Measurements from ENCODE around the gene LYZL2.

LYZL2 gene

GRCh38 chr10:30589441-30589840 is 40.1 kb downstream of the LYZL2 start:
- TF ChIP-seq CTCF (IDR thresholded peaks at IDR 0.05; ENCODE audit: insufficient read depth, missing control alignments), result no peak
- DNase-seq (ENCODE audit: insufficient read length, low spot score), result no peak
- no peak for FAIRE-seq

DNA sequence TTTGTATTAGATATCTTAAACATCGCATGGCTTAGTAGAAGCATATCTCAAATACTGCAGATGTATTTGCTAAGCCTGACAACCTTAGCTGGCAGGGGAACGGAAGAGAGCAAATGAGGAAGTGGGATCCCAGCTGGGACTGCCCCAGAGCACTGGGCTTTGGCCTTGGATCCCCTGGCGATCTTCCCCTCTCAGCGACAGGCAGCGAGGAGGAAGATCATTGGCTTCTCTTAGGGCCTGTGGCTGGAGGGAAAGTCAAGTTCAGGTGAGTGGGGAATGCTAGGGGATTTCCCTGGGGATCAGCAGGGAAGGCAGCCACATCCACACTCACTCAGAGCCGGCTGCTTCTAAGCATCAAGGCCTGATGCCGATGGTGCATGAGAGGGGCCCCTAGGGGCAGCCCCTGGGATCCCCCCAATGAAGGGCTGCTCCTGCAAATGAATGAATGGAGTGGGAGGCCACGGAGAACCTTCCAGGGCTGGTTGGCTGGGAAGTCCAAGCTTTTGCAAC is 42.0 kb downstream of the LYZL2 start:
- no peak for DNase-seq (ENCODE audit: insufficient read length, low spot score)
- no peak for TF ChIP-seq CTCF (IDR thresholded peaks at IDR 0.05; ENCODE audit: insufficient read depth, missing control alignments)
- FAIRE-seq, result no peak

DNA sequence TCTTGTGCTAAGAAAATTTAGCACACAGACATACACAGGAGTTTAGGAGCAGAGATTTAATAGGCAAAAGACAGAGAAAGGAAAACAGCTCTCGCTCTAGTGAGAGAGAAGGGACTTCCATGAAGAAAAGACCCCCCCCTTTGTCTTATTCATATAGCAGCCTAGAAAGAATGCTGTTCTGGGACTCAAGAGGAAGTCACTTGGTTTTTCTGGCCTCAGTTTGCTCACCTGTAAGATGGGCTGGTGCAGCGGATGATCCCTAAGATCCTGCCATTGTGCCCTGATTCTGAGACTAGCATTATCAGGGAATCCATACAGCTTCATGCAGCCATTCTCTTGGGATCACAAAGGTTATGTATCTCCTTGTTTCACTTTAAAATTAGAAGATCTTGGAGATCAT is 42.7 kb downstream of the LYZL2 start:
- FAIRE-seq (no peak), DNase-seq (ENCODE audit: insufficient read length, low spot score) (no peak)
- TF ChIP-seq CTCF (IDR thresholded peaks at IDR 0.05; ENCODE audit: insufficient read depth, missing control alignments), result no peak

- FAIRE-seq, result no peak
- TF ChIP-seq CTCF (IDR thresholded peaks at IDR 0.05; ENCODE audit: insufficient read depth, missing control alignments), result no peak
- no peak for DNase-seq (ENCODE audit: insufficient read length, low spot score)
Measured at GRCh38 chr10:30583778-30584415, 45.7 kb downstream of the LYZL2 start.

DNA sequence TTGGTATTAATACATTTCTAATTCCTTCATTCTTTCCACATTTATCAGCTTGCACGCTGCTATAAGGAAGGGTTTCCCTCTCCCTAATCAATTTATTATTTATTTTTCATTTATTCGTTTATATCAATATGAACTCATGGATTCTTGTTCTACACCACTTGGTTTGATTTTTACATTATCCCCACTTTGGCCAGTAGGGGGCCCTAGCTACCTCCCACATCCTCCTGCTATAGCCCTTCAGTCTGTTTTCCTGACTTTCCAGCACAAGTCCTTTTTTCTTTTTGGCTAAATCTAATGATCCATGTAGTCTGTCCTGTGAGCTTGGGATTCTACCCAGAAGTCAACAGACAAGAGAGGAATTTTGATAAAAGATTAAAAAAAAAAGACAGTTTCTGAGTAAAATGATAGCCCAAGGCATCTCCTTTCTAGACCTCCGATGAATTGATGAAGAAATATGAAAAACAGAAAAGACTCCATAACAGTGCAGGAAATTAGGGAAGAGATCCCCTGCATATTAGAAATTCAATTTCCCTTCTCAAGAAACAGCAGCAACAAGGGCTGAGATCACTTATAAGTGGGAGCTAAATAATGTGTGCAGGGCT is 47.7 kb downstream of the LYZL2 start:
- peak; percentile 63 for TF ChIP-seq CTCF (IDR thresholded peaks at IDR 0.05; ENCODE audit: insufficient read depth, missing control alignments)
- FAIRE-seq, result no peak
- DNase-seq (ENCODE audit: insufficient read length, low spot score), result no peak

DNA sequence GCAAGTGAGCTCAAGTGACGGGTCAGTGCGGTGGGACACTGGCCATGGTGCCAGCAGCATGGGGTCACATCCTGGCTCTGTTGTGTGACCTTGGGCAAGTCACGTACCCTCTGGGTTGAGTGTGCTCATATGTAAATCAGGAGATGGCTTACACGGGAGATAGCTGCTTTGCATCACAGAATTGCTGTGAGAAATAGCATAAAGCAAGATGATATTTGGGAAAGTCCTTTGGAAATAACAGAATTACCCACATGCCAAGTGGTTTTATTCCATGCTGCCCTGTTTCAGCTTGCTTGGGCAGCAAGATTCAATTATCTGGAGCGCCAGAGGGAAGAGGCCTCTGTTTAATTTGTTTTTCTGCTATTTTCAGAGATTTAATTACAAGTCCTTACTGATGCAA is 48.9 kb downstream of the LYZL2 start:
- TF ChIP-seq CTCF (IDR thresholded peaks at IDR 0.05; ENCODE audit: insufficient read depth, missing control alignments), result no peak
- DNase-seq (ENCODE audit: insufficient read length, low spot score), result no peak
- peak; percentile 51 for FAIRE-seq

DNA sequence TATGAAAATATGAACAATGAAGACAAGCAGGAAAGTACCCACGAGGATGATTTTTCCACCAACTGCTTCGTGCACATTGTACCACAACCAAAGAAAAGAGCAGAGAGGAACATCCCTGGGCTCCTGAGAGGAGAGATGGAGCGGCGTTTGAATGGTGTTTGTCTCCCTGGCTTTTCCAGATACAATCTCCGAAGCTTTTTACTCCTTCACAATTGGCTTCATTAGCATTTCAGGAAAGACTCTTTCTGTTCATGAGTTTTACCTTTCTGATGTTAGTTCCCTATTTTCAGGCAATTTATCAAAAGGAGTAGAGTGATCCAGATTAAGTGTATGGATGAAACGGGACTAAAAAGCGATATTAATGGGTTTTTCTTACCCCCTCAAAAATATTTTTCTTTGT is 49.3 kb downstream of the LYZL2 start:
- TF ChIP-seq CTCF (IDR thresholded peaks at IDR 0.05; ENCODE audit: insufficient read depth, missing control alignments), result no peak
- DNase-seq (ENCODE audit: insufficient read length, low spot score), result no peak
- FAIRE-seq, result no peak
